8988T (cell line): ENCODE measurements around the gene ABHD16A.
"Not testable (repeated sequence)": the region's sequence is repeated elsewhere in the genome, so short reads cannot be mapped to it uniquely, and the experiment has no call there.

Experiments used
- DNase-seq: peaks from one replicate; pipeline ENCODE4 v3.0.0; 2011

ABHD16A gene

GRCh38 chr6:31713991-31714684, 11.0 kb upstream of the ABHD16A start:
- no peak for DNase-seq

GRCh38 chr6:31713465-31713864, 10.3 kb upstream of the ABHD16A start:
- DNase-seq, result no peak

GRCh38 chr6:31712296-31712695, 9.2 kb upstream of the ABHD16A start:
- peak; percentile 75 for DNase-seq

- no peak for DNase-seq
Measured at GRCh38 chr6:31711233-31711632, 8.1 kb upstream of the ABHD16A start.

- no peak for DNase-seq
Measured at GRCh38 chr6:31710523-31711219, 7.5 kb upstream of the ABHD16A start.

GRCh38 chr6:31709157-31709556, 6.0 kb upstream of the ABHD16A start:
- DNase-seq, result not testable (repeated sequence)

GRCh38 chr6:31708224-31708623, 5.1 kb upstream of the ABHD16A start:
- no peak for DNase-seq

- no peak for DNase-seq
Measured at GRCh38 chr6:31707701-31708100, 4.6 kb upstream of the ABHD16A start.

- no peak for DNase-seq
Measured at GRCh38 chr6:31706599-31706998, 3.5 kb upstream of the ABHD16A start, which contains the start of gene LY6G6F. Gene LY6G6F, plus strand, starts transcription at chr6:31706866. Its CDS starts 41 bp downstream, at chr6:31706907.

- DNase-seq, result no peak
Measured at GRCh38 chr6:31705931-31706330, 2.8 kb upstream of the ABHD16A start.

GRCh38 chr6:31702405-31702818, 712 bp downstream of the ABHD16A start:
- no peak for DNase-seq

- no peak for DNase-seq
Measured at GRCh38 chr6:31701666-31702404, 1.3 kb downstream of the ABHD16A start.

- DNase-seq, result no peak
Measured at GRCh38 chr6:31700740-31701401, 2.3 kb downstream of the ABHD16A start.

- no peak for DNase-seq
Measured at GRCh38 chr6:31697555-31697954, 5.6 kb downstream of the ABHD16A start.

GRCh38 chr6:31693535-31693934, 9.6 kb downstream of the ABHD16A start:
- no peak for DNase-seq

GRCh38 chr6:31692886-31693285, 10.2 kb downstream of the ABHD16A start:
- no peak for DNase-seq

- DNase-seq, result no peak
Measured at GRCh38 chr6:31692353-31692752, 10.8 kb downstream of the ABHD16A start.

GRCh38 chr6:31691564-31692108, 11.5 kb downstream of the ABHD16A start:
- DNase-seq, result no peak

- no peak for DNase-seq
Measured at GRCh38 chr6:31691078-31691463, 12.1 kb downstream of the ABHD16A start.

GRCh38 chr6:31690231-31691077, 12.7 kb downstream of the ABHD16A start:
- DNase-seq, result no peak

- no peak for DNase-seq
Measured at GRCh38 chr6:31689249-31690110, 13.6 kb downstream of the ABHD16A start.
